NCI-H2029 treated with DMSO at 0.1 percent for 48 hours (cell line): ENCODE data around the gene ST7.
"Not testable (repeated sequence)": the region's sequence is repeated elsewhere in the genome, so short reads cannot be mapped to it uniquely, and the experiment has no call there.

ENCODE experiments used
- DNase-seq: peaks from one replicate; lab custom pipeline; 2025; lab: John Stamatoyannopoulos, UW

Gene ST7

DNA sequence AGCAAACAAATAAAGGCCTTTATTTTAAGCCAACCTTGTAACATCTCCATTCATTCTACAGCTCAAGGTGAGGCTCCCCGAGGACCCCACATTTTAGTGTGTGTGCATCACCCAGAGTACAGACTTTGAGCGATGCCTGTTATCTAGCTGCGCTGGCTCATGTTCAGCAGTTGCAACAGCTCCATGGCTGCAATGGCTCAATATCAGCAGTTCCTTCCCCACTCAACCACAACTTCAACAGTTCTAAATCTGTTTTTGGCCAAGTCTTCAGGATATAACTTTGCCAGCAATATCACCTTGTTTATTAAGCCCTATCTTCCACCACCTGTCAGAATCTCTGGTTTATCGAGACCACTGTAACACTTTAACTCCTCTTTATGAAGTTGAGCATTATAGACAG is 273.8 kb downstream of the ST7 start:
- no peak for DNase-seq

GRCh38 chr7:117229350-117229749 is 276.0 kb downstream of the ST7 start:
- DNase-seq = no peak

- no peak for DNase-seq
Observed at GRCh38 chr7:117230276-117231046, 277.2 kb downstream of the ST7 start.

GRCh38 chr7:117231047-117231359 is 277.7 kb downstream of the ST7 start:
- no peak for DNase-seq

GRCh38 chr7:117237646-117238045 is 284.3 kb downstream of the ST7 start:
- no peak for DNase-seq

DNA sequence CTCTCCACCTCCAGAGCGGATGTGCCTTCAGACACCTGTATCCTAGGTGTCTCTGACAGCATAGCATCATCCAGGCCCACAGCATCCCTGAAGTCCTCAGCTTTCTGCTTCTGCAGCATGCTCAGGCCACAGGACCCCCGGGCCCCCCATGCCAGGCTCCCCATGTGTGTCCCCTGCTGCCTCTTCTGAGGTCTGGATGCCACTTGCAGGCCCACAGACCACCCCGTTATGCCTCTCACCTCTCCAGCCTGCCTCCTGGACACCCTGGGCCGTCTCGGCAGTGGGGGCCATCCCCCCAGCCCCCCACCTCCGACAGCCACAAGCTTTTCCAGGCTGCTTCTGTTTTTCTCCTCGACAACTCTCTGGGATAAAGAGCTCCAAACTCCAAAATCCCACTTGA is 285.2 kb downstream of the ST7 start:
- DNase-seq = no peak

GRCh38 chr7:117238937-117239336 is 285.6 kb downstream of the ST7 start:
- no peak for DNase-seq

- DNase-seq = no peak
Observed at GRCh38 chr7:117241088-117241487, 287.8 kb downstream of the ST7 start.

- DNase-seq = no peak
Observed at GRCh38 chr7:117243390-117243789, 290.1 kb downstream of the ST7 start.

GRCh38 chr7:117245703-117246102 is 292.4 kb downstream of the ST7 start:
- not testable (repeated sequence) for DNase-seq

DNA sequence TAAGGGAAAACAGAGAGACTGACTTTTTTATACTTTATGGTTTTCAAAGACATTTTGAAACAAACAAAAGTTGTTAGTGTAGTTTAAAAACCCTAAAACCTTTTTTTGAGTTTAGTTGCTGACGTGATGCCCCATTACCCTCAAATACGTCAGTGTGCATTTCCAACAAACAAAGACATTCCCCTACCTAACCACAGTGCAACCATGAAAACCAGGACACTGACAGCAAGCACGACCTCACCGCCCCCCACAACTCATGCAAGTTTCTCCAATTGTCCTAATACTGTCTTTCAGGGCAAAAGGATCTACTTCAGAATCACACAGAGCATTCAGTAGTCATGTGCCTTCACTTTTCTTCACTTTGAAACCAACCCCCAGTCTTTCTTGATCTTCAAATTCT is 294.5 kb downstream of the ST7 start:
- no peak for DNase-seq

- DNase-seq = no peak
Observed at GRCh38 chr7:117248829-117249228, 295.5 kb downstream of the ST7 start.

DNA sequence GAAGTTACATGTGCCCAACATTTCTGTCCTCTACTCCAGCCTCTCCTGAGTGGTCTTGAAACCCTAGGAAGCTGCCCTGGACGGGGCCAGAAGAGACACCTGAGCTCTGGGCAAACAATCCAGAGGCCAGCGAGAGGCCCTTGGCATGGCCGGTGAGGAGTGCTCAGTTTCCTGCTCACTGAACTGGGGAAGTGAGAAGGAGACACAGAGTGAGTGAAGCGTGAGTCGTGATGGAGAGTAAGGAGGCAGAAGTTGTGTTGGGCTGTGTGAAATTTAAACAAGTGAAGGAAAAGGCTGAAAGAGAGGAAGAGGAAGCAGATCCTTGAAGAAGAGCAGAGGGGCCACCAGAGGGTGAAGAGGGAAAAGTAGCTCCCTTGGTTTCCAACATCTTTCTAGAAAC is 296.4 kb downstream of the ST7 start:
- peak; percentile 9 for DNase-seq

- no peak for DNase-seq
Observed at GRCh38 chr7:117250245-117250644, 296.9 kb downstream of the ST7 start.

DNA sequence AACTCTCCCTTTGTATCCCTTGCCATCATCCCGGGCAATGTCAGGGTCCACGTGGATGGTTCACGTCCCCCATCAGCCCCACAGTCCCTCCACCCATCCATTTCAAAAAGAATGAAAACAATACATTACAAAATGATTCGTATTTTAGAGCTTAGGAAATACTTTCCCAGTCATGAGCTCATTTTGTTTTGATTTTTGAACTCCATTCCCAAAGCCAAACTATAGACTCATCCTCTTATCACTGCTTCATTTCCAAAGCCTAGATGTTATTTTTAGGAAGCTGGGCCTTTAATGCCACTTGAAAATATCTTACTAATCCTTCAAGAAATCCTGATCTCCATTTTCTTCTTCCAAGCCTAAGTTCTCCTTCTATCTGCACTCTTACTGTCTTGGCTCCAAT is 297.5 kb downstream of the ST7 start:
- DNase-seq = no peak

GRCh38 chr7:117251687-117252086 is 298.4 kb downstream of the ST7 start:
- DNase-seq = no peak

DNA sequence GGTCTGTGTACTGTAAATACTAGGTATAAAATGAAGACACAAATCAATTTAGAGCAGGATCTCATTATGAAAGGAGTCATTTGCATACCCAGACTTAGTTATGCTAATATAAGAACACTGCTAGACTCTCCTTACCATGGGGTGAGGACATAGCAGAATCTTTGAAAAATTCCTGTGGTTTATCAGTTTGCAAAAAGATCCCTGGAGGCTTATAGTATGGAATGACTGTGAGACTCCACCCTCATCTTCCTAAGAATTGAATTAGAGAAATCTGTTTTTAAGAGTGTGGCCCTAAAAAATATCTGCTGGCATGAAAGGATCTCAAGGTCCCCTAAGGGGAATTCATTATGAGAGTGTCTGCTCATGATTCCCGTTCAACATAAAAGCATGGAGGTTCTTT is 306.3 kb downstream of the ST7 start:
- no peak for DNase-seq

DNA sequence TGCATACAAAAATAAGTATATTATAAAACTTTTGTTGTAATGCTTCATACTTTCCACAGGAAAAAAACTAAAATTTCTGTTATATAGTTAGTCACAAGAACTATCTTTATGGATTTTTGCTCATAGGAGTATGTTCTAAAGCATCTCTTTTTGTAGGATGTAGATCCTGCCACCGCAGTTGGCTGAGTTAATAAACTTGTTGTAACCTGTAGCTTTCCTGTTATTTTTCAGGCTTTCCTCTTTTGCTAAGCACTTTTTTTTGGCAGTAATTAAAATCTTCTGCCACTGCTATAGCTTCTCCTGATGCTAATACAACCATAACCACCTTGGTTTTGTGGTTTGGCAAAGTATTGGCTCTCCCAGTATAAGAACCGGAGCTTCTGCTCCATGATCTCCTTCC is 309.2 kb downstream of the ST7 start:
- no peak for DNase-seq

- DNase-seq = no peak
Observed at GRCh38 chr7:117264716-117265115, 311.4 kb downstream of the ST7 start.

- no peak for DNase-seq
Observed at GRCh38 chr7:117269417-117269816, 316.1 kb downstream of the ST7 start.

DNA sequence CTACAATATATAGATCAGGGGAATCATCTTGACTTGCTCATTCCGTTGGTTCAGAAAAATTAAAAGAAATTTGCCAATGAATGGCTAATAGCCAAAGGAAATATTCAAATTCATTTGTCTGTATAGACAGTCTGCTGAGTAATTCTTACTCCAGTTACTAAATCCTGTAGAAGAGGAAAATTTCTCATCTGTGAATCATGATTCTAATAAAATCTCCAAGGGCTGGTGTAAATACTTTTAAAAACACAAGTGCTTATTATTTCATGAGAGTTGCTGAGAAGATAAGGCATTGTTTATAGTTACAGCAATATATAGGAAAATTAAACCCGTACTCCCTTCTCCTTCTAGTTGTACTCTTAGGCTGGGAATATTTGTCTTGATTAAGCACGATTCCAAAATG is 316.6 kb downstream of the ST7 start:
- DNase-seq = no peak

GRCh38 chr7:117270371-117270770 is 317.1 kb downstream of the ST7 start:
- DNase-seq = no peak

DNA sequence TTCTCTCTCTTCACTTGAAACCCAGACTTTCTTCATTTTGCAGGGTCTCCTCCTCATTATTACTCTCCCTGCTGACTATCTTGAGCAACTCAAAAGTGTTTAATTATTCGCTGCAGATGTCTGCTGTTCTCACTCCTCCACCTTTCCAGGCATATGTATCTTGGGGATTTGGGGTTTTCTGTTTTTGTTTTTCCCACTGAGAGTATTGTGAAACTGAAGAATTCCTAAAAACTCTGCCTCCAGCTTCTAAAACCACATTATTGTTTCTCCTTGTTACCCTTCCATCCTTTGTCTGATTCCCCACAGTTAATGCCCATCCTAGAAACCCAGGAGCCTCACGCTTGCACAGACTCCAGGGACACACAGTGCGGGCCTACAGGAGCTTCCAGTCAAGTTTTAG is 318.3 kb downstream of the ST7 start:
- DNase-seq = no peak

- DNase-seq = no peak
Observed at GRCh38 chr7:117272017-117272759, 318.9 kb downstream of the ST7 start.
